ENCODE results near the gene MS4A15.
"Not testable (repeated sequence)": the region's sequence is repeated elsewhere in the genome, so short reads cannot be mapped to it uniquely, and the experiment has no call there.

MS4A15 gene

DNA sequence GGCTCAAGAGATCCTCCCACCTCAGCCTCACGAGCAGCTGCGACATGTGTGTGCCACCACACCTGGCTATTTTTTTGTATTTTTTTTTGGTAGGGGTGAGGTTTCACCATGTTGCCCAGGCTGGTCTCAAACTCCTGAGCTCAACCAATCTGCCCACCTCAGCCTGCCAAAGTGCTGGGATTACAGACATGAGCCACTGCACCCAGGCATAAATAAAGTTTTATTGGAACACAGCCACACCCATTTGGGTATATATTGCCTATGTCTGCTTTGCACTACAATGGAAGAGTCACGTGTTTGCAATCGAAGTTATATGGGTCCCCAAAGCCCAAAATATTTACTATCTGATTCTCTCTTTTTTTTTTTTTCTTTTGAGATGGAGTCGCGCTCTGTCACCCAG, 1.8 kb upstream of the MS4A15 start:
- no peak for DNase-seq (ENCODE audit: low read depth)

DNA sequence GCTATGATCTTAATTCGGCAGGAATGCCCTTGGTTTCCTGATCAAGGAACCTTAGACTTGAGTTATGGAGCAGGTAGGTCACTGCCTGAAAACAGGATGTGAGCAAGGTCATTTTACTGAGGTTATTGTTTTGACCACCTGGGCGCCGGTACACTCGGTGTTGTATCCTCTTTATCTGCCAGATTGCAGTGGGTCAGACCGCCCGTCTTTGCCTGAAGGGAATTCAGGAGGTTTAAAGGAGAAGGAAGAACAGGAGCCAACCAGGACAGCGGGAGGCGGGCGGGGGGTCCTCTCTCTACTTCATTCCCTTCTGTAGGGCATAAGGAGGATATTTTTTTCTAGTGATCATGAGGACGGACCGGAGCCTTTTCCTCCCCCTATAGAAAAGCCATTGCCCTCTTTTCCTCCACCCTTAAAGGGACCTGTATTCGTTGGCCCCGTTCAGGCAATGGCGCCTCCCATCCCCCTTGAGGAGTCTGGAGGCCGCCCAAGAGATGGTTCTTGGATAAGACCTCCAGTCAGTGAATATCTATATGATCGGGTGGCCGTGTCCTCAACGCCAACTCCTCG, 649 bp downstream of the MS4A15 start:
- DNase-seq (ENCODE audit: low read depth), result no peak

DNA sequence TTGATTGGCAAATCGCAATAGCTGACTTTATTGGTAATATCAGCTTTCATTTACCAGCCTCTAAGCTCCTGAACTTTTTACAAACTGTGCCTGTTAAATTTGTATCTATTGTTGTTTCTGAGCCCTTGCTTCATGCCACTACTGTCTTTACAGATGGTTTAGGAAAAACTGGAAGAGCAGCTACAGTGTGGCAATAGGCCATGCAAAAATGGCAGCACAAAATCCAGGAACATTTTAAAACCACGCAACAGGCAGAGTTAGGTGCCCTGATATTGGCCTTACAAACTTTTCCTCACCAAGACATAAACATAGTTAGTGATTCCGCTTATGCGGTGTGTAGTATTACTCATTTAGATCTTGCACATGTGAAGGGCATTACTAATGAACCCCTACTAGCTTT, 2.0 kb downstream of the MS4A15 start:
- not testable (repeated sequence) for DNase-seq (ENCODE audit: low read depth)

DNA sequence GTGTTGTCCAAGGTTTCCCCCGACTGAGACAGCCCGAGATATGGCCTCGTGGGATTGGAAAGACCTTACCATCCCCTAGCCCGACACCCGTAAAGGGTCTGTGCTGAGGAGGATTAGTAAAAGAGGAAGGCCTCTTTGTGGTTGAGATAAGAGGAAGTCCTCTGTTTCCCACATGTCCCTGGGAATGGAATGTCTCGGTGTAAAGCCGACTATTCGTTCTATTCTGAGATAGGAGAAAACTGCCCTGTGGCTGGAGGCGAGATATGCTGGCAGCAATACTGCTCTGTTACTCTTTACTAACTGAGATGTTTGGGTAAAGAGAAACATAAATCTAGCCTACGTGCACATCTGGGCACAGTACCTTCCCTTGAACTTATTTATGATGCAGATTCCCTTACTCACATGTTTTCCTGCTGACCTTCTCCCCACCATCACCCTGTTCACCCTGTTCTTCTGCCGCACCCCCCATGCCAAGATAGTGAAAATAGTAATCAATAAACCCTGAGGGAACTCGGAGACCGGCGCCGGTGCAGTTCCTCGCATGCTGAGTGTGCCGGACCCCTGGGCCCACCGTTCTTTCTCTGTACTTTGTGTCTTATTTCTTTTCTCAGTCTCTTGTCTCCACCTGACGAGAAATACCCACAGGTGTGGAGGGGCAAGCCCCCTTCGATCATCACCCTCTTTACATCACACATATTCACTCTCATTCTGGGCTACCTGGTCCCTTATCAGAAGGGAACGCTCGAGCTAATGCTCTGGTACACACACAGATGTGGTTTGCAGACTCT, 3.0 kb downstream of the MS4A15 start:
- not testable (repeated sequence) for DNase-seq (ENCODE audit: low read depth)

DNA sequence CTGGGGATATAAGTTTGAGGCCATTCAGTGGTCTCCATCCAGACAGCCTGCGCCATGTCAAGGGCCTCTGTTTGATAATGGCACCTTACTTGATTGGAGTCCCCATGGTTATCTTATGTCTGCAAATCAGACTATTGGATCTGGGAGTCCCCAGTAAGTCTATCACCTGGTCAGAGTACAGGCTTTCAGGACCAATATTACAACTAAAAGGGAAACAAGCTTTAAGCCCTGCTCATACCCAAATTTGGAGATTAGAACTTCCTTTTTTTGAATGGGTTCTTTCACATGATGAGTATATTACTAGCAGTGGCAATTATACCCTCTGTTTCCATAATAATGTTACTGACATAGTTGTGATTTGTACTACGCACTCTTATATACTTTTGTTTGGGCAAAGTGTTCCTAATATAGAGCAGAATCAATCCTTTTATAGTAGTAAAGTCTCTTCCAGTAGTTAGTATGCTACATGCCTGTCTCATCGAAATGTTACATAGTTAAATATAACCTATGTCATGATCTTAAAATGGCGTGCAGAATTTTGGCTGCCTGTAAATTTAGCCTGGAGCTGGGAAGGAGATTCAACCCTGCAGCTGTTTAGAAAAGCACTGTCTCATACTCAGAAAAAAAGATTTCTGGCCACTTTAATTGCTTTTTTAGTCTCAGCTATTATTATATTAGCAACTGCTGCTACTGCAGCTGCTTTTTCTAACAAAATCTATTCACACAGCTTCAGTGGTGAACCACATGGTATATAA, 4.9 kb downstream of the MS4A15 start:
- no peak for DNase-seq (ENCODE audit: low read depth)

DNA sequence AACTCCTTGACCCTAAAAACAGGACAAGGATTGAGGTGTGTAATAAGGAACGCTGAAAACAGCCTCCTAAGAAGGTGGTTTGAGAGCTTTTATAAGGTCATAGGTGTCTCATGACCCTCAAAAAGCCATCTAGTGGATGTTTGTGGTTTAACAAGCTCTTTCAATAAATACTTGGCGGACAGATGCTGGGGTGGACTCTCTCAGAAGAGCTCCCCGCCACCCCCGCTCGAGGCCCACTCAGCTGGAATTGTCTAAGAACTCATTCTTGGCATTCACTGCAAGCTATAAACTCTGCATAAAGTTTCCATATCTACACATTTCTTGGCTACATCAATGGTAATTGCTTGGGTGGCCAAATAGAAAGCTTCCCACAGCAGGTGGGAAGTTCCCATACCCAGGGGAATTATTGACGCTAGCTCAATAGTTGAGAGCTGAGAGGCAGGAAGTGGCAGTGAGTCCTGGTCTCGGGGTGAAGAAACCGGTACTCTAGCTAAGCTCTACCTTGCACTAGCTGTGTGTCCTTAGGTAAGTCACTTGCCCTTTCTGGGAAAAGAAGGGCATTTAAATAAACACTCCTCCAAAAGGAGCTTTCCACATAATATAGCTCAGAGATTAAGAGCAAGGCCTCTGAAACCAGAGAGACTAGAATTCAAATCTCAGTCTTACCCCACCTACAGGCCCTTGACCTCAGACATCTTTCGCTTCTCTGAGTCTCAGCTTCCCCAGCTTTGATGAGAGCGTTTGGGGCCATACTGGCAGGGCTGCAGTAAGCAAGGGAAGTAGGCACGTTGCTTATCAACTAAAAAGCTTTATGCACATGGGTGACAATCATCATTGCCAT, 6.4 kb downstream of the MS4A15 start:
- DNase-seq (ENCODE audit: low read depth), result no peak

DNA sequence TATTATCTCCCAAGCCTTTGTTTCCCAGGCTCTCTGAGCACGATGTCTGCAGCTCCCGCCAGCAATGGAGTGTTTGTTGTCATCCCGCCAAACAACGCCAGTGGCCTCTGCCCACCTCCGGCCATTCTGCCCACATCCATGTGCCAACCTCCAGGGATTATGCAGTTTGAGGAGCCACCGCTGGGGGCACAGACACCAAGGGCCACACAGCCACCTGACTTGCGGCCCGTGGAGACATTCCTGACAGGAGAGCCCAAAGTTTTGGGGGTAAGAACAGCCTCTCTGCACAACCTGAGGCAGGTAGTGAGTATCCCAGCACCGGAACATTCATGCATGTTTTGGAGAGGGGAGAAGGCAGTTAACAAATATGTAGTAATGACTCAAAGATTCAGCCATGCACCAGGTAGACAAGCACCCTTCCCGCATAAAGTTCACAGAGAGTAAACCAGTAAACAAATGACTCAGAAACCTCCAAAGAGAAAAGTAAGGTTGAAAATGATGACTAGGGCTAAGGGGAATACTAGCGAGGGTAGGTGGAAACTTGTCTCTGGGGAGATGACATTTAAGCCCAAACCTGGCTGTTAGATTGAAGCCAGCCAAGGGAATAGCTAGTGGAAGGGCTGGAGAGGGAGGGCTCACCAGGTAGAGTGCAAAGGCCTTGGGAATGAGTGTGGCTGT, 7.2 kb downstream of the MS4A15 start:
- DNase-seq (ENCODE audit: low read depth), result no peak

DNA sequence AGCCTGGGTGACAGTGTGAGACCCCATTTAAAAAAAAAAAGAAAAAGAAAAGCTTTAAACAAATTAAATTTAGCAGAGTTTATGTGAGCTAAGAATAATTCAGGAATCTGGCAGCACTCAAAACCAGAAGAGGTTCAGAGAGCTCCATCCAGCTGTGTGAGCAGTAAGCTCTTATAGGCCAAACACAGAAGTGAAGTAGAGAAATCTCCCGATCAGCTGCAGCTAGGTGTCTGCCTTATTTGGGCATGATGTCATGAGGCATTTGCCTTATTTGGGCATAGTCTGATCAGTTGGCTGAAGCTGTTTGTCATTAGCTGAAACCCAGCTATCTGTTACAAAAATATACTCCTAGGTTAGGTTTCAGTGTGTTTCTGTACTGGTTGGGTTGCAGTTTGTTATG, 8.2 kb downstream of the MS4A15 start:
- DNase-seq (ENCODE audit: low read depth), result no peak

DNA sequence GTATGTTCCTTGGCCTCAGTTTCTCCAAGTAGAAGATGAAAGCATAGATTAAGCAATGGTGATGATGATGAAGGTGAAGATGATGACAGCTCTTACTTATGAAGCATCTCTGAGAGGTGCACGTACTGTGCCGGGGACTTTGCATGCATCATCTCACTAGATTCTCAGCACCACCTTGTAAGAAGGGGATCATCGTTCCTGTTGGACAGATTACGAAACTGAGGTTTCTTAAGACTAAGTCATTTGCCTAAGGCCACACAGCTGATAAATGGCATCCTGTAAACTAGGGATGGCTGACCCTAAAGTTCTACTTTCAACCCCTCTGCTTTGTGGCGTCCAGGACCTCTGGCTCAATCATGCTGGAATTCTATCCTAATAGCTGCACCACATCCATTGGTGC, 8.7 kb downstream of the MS4A15 start:
- DNase-seq (ENCODE audit: low read depth), result no peak

DNA sequence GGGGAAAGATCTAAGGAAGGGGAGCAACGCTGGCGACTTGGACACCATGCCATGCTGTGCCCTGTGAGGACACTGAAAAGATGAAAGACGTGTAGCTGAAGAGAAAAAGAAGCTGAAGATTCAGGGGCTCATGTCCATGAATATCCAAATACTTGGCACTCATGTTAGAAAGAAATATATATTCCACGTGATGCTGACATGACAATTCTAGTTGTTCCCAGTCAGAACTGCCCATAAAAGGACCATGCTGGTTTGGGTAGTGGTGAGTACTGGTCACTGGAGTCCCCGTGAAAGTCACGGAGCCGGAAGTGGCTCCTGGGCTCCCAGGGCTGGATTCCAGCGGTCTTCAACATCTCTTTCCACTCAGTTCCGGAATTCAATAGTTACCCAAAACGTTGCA, 9.9 kb downstream of the MS4A15 start:
- no peak for DNase-seq (ENCODE audit: low read depth)

DNA sequence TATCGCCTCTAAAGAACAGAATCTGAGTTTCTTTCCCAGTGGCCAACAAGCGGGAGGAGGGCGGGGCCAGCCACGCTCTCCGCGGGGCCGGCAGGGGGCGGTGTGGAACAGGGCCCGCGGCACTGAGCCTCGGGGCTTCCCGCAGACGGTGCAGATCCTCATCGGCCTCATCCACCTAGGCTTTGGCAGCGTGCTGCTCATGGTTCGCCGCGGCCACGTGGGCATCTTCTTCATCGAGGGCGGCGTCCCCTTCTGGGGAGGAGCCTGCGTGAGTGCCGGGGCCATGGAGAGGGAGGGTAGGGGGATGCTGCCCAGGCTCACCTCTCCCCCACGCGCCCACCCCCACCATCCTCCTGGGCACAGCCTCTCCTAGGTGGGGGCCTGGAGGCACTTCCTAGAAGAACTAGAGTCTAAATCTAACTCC, 10.7 kb downstream of the MS4A15 start:
- DNase-seq (ENCODE audit: low read depth), result no peak

DNA sequence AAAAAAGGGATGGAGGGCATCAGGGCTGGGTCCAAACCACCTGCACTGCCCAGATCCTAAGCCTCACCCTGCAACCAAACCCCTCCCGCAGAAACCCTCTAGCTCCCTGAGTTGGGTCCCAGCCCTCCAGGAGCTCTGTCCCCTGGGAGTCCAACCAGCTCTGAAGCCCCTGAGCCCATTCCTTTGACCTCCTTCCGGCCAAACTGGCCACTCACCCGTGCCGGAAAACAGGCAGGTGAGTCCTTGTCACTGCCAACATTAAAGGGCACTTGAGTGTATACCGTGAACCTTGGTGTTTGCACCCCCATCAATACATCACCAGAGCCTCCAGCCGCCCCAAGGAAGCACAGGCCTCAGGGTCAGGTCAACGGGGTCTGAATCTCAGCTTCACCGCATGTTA, 11.5 kb downstream of the MS4A15 start:
- DNase-seq (ENCODE audit: low read depth), result no peak

DNA sequence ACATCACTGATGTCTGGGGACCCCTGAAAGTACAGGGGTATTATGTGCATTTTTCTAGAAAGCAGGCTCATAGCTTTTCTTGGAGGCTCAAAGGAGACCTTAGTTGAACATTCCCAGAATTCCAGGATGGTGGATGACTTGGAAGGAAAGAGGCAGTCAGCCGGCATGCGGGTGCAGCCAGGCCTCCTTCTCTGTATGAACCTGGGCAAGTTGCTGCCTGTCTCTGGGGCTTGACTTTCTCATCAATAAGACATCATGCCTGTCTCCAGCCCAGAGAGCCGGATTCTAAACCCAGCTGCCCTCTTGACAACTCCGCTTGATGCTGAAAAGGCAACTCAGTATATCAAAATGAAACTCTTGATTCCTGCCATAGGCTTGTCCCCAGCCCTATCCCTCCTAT, 12.6 kb downstream of the MS4A15 start:
- DNase-seq (ENCODE audit: low read depth), result no peak

DNA sequence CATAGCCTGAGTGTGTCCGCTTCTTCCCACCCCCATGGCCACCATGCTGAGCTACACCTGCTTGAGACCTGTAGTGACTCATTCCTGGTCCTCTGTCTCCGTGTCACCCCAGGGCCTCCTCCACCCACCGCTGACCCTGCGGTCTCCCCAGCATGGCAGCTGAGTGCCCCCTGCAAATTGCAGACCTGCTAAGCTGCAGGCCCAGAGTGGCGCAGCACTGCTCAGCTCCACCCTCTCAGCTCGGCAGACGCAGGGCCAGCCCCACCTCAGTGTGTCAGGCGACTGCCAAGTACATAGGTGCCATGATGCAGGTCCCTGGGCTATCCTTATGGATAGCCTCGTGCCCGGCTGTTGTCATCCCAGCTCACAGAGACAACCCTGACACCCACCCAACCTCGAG, 13.1 kb downstream of the MS4A15 start:
- no peak for DNase-seq (ENCODE audit: low read depth)

DNA sequence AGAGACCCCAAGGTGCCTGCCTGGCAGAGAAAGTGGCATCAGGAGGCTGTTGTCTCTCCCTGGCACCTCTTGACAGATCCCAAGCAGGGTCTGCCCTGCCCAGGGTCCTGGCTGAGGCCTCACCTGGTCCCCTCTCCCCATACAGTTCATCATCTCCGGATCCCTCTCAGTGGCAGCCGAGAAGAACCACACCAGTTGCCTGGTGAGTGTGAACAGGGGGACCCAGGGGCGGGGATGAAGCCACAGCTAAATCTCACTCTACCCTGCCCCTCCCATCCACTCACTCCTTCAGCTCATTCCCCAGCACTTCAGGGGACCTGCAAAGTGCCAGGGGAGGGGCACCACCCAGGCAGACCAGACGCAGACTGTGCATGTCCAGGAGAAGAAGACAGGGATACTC, 14.5 kb downstream of the MS4A15 start:
- DNase-seq (ENCODE audit: low read depth), result no peak

DNA sequence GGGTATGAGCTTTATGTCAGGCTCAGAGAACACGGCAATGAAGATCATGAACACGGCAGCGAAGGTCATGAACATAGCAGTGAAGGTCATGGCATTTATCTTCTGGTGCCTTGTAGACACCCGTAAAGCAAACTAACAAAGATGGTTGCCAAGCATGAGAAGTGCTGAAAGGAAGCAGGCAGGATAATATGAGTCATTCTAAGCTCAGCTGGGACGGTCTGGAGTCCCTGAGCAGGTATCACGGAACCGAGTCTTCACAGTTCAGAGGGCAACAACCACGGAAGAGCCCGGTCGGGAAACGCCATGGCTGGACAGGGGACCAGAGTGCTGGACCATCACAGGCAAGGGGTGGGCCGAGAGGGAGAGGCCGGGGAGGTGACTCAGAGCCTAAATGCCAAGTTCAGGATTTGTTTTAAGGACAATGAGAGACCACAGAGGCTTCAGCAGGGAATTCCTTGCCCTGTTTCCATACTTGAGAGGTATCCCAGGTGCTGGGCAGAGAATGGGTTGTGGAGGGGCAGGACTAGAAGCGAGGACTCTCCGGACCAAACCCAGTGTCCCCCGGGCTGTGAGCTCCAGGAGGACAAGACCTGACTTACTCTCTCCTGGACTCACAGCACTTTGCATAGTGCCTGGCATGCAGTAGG, 15.3 kb downstream of the MS4A15 start:
- no peak for DNase-seq (ENCODE audit: low read depth)

DNA sequence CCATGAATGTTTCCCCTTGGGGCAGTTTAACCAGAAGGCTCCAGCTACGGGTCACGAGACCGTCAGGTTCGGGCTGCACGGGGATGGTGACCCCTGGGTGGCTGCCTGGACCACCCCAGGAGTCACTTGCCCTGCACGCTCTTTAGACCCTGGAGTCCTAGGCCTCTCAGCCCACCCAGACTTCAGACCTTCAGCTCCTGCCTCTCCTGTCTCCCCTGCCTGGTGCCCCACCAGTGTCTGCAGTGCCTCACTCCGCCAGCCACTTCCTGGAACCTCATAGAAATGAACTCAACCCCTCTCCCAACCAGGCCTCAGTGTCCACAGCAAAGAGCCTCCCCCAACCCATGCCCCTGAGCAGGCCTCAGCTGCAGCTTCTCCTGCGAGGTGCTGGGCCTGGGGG, 16.0 kb downstream of the MS4A15 start:
- DNase-seq (ENCODE audit: low read depth), result no peak

DNA sequence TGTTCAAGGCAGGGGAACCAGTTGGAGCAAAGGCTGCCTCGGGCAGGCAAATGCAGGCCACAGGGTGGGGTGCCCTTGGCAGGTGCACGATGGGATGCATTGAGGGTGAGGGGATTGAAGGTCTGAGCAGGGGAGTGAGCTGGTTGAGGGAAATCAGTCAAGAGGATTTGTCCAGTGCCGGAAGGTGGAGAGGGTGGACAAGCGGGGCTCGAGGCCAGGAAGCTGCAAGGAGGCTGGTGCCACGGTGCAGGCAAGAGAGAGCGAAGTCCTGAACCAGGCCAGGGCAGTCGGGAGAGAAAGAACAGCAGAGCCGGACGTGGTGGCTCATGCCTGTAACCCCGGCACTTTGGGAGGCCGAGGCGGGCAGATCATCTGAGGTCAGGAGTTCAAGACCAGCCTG, 18.1 kb downstream of the MS4A15 start:
- DNase-seq (ENCODE audit: low read depth), result no peak

DNA sequence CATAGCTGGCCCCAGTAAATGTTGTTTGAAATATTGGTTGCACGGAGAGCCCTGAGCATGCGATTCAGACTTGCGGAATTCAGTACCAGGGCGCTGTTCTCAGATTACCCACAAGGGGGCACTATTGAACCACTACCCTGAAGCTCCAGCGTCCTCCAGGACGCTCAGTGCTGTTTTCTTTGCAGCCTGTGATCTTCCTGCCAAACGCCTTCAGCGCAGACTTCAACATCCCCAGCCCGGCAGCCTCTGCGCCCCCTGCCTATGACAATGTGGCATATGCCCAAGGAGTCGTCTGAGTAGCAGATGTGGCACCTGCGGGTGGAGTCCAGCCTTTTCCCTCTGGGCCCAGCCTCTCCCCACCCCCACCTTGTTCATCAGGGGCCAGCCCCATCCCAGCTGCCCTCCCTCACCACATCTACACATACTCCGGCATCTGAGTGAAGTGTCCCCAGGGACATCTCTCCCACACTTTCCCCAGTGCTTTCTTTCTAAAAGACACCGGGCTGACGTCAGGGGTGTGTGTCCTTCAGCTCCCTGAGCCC, 18.8 kb downstream of the MS4A15 start:
- DNase-seq (ENCODE audit: low read depth), result peak; percentile 77

DNA sequence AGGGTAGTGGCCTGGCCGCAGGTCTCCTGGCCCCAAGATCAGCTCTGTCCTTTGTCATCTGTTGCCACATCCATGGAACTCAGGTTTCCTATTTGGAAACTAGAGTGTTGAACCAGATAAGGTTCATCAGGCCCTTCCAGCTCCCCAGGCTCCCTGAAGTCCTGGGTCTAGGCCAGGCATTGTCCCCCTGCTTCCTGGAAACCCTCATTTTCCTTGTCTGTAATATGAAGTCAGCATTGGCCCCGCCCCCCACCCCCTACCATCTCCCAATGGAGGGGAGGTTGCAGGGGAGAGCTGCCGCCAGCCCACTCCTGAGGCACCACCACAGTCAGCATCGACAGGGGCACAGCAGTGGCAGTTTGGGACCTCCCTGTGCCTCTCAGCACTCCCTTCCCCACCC, 19.5 kb downstream of the MS4A15 start:
- no peak for DNase-seq (ENCODE audit: low read depth)

DNA sequence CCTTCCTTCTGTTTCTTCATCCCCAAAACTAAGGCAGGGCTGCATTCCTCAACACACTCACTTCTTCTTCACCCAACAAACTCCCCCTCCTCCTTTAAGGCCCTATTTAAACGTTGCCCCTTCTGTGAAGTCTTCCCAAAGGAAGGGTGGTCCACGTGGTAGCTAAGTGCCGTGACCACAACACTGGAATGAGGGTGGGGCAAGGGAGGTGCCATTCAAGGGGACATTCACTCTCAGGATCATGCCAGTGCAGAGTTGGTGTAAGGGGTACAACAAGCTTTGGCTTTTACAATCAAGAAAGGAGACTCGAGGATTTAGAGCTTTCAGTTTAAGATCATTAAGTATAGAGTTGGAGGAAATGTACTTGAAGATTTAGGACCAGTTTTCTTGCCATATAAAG, 20.4 kb downstream of the MS4A15 start:
- no peak for DNase-seq (ENCODE audit: low read depth)

Data from T follicular helper cell (primary cell).